Neural progenitor cell (in vitro differentiated cells): ENCODE measurements around the gene PGBD5. TPM values are rescaled to one million over a fixed set of nuclear protein-coding genes. Genes with fewer than 3 reads are reported as not detected.

Experiments used
- DNase-seq: peaks from one replicate; pipeline ENCODE4 v3.0.0-alpha.2; 2016; ENCODE audit warnings: low spot score
- H2AFZ ChIP-seq: fragments of 200-600 bp; sonication (generic); replicated peaks from 2 replicates; pipeline ENCODE4 v1.6.1; 2016; ENCODE audit warnings: antibody characterized with exemption
- H3F3A ChIP-seq: fragments of 200-600 bp; sonication (generic); 2 replicates; pipeline ENCODE4 v1.6.1; 2016; ENCODE audit warnings: antibody characterized with exemption, low read depth
- H3K27ac ChIP-seq: fragments of 200-600 bp; sonication (generic); 2 replicates; pipeline ENCODE4 v1.5.1; 2016; ENCODE audit warnings: mild to moderate bottlenecking
- H3K27me3 ChIP-seq: fragments of 200-600 bp; sonication (generic); 2 replicates; pipeline ENCODE4 v1.6.1; 2016; ENCODE audit warnings: mild to moderate bottlenecking, moderate library complexity
- H3K36me3 ChIP-seq: fragments of 200-600 bp; sonication (generic); 2 replicates; pipeline ENCODE4 v1.5.1; 2016
- H3K4me1 ChIP-seq: fragments of 200-600 bp; sonication (generic); 2 replicates; pipeline ENCODE4 v1.6.1; 2016; ENCODE audit warnings: mixed run types
- H3K4me2 ChIP-seq: fragments of 200-600 bp; sonication (generic); 2 replicates; pipeline ENCODE4 v1.6.1; 2016
- H3K4me3 ChIP-seq: fragments of 200-600 bp; sonication (generic); 2 replicates; pipeline ENCODE4 v1.5.1; 2016
- H3K79me2 ChIP-seq: fragments of 200-600 bp; sonication (generic); 2 replicates; pipeline ENCODE4 v1.6.1; 2016; ENCODE audit warnings: low read depth
- H3K9ac ChIP-seq: fragments of 200-600 bp; sonication (generic); 2 replicates; pipeline ENCODE4 v1.6.1; 2016
- H3K9me3 ChIP-seq: fragments of 200-600 bp; sonication (generic); 2 replicates; pipeline ENCODE4 v1.5.1; 2016; ENCODE audit warnings: low read depth
- H4K20me1 ChIP-seq: fragments of 200-600 bp; sonication (generic); 2 replicates; pipeline ENCODE4 v1.6.1; 2016; ENCODE audit warnings: low read depth
- H3K27ac Mint-ChIP-seq: 3 replicates; pipeline ENCODE4 v1.8.0; 2021; ENCODE audit warnings: mixed read lengths
- H3K27me3 Mint-ChIP-seq: 2 replicates; pipeline ENCODE4 v1.8.0; 2022; ENCODE audit warnings: low read depth, mild to moderate bottlenecking, inconsistent platforms, moderate library complexity, mixed read lengths; ENCODE audit not compliant: insufficient read depth
- H3K36me3 Mint-ChIP-seq: 3 replicates; pipeline ENCODE4 v1.8.0; 2021; ENCODE audit warnings: mixed read lengths
- H3K4me1 Mint-ChIP-seq: 3 replicates; pipeline ENCODE4 v1.8.0; 2021; ENCODE audit warnings: mixed read lengths
- H3K4me3 Mint-ChIP-seq: 3 replicates; pipeline ENCODE4 v1.8.0; 2021; ENCODE audit warnings: mild to moderate bottlenecking, moderate library complexity, mixed read lengths
- H3K9me3 Mint-ChIP-seq: 3 replicates; pipeline ENCODE4 v1.8.0; 2020; ENCODE audit warnings: mixed read lengths
- CTCF ChIP-seq: fragments of 200-600 bp; sonication (generic); IDR thresholded peaks from 2 replicates; pipeline ENCODE4 v1.5.1; 2017; ENCODE audit warnings: antibody characterized with exemption, mild to moderate bottlenecking
- EZH2 ChIP-seq: fragments of 200-600 bp; sonication (generic); IDR thresholded peaks from 2 replicates; pipeline ENCODE4 v1.6.1; 2017; ENCODE audit warnings: antibody characterized with exemption, mild to moderate bottlenecking, moderate library complexity
- EZH2phosphoT487 ChIP-seq: fragments of 200-600 bp; sonication (generic); IDR thresholded peaks from 2 replicates; pipeline ENCODE4 v1.6.1; 2017; ENCODE audit warnings: antibody characterized with exemption
- total RNA-seq: library from RNA; depleted of rRNA; stranded (reverse); fragments of >200 nt; gene quantifications from 2 replicates; pipeline ENCODE4 v1.2.3, GENCODE V29; 2015; ENCODE audit warnings: low replicate concordance

The PGBD5 gene
- total RNA-seq, 1 donor from 2014 or later = 1.2 TPM

GRCh38 chr1:230427981-230428380 is 1.8 kb upstream of the PGBD5 start:
- Mint-ChIP-seq H3K4me1 (peaks cover 50% of the 10 kb centered on the region), H3K27ac (peak overlapping the region; percentile 14), H3K27me3 (peaks cover 16% of the 10 kb centered on the region), H3K36me3 (no peaks in the 10 kb centered on the region), H3K9me3 (no peaks in the 10 kb centered on the region), H3K4me3 (peak overlapping the region; percentile 87)
- Histone ChIP-seq H3K9me3 (no peaks in the 10 kb centered on the region), H3K9ac (no peak overlapping the region), H3F3A (peaks cover 33% of the 10 kb centered on the region), H3K4me3 (no peak overlapping the region), H3K36me3 (no peaks in the 10 kb centered on the region), H4K20me1 (peaks cover 33% of the 10 kb centered on the region), H3K27ac (peak overlapping the region; percentile 63), H3K4me1 (peaks cover 45% of the 10 kb centered on the region), H3K4me2 (peak overlapping the region; percentile 66), H3K79me2 (no peaks in the 10 kb centered on the region), H2AFZ (no peak overlapping the region), H3K27me3 (peaks cover 36% of the 10 kb centered on the region)
- no peak for TF ChIP-seq EZH2phosphoT487
- TF ChIP-seq EZH2 = no peak
- TF ChIP-seq CTCF = no peak
- peak; percentile 82 for DNase-seq

- H3K4me3 ChIP-seq = peak overlapping the region; percentile 63
- no peaks in the 10 kb centered on the region for H3K36me3 ChIP-seq
- peak overlapping the region; percentile 75 for H3K4me2 ChIP-seq
- peaks cover 18% of the 10 kb centered on the region for H3K27me3 Mint-ChIP-seq
- H4K20me1 ChIP-seq = peaks cover 36% of the 10 kb centered on the region
- no peak overlapping the region for H3K9ac ChIP-seq
- peaks cover 57% of the 10 kb centered on the region for H3K4me1 Mint-ChIP-seq
- no peak overlapping the region for H2AFZ ChIP-seq
- no peak overlapping the region for H3K27ac Mint-ChIP-seq
- DNase-seq = peak; percentile 17
- H3K9me3 ChIP-seq = no peaks in the 10 kb centered on the region
- peaks cover 43% of the 10 kb centered on the region for H3K27me3 ChIP-seq
- no peaks in the 10 kb centered on the region for H3K9me3 Mint-ChIP-seq
- H3K79me2 ChIP-seq = no peaks in the 10 kb centered on the region
- H3K36me3 Mint-ChIP-seq = no peaks in the 10 kb centered on the region
- H3K4me1 ChIP-seq = peaks cover 47% of the 10 kb centered on the region
- H3F3A ChIP-seq = peaks cover 36% of the 10 kb centered on the region
- peak overlapping the region; percentile 87 for H3K4me3 Mint-ChIP-seq
- no peak overlapping the region for H3K27ac ChIP-seq
- TF ChIP-seq EZH2 = no peak
- no peak for TF ChIP-seq CTCF
- no peak for TF ChIP-seq EZH2phosphoT487
Measured at GRCh38 chr1:230427094-230427876, 1.2 kb upstream of the PGBD5 start.

- Histone ChIP-seq H3F3A (peaks cover 36% of the 10 kb centered on the region), H4K20me1 (peaks cover 36% of the 10 kb centered on the region), H2AFZ (no peak overlapping the region), H3K4me3 (peak overlapping the region; percentile 64), H3K9ac (no peak overlapping the region), H3K36me3 (no peaks in the 10 kb centered on the region), H3K4me2 (peak overlapping the region; percentile 97), H3K79me2 (peaks cover 6% of the 10 kb centered on the region), H3K27ac (no peak overlapping the region), H3K27me3 (peaks cover 50% of the 10 kb centered on the region), H3K9me3 (no peaks in the 10 kb centered on the region), H3K4me1 (peaks cover 56% of the 10 kb centered on the region)
- H3K9me3 Mint-ChIP-seq = peaks cover under 1% of the 10 kb centered on the region
- H3K27ac Mint-ChIP-seq = no peak overlapping the region
- TF ChIP-seq EZH2phosphoT487 = peak; percentile 59
- TF ChIP-seq CTCF = no peak
- peak; percentile 85 for TF ChIP-seq EZH2
- H3K36me3 Mint-ChIP-seq = peaks cover 6% of the 10 kb centered on the region
- H3K27me3 Mint-ChIP-seq = peaks cover 18% of the 10 kb centered on the region
- H3K4me3 Mint-ChIP-seq = peak overlapping the region; percentile 90
- peak; percentile 56 for DNase-seq
- H3K4me1 Mint-ChIP-seq = peaks cover 71% of the 10 kb centered on the region
Measured at GRCh38 chr1:230425252-230426091, 660 bp downstream of the PGBD5 start.
